Astrocyte (in vitro differentiated cells and primary cell): ENCODE results near the gene CLK2. TPM values are rescaled to one million over a fixed set of nuclear protein-coding genes. Genes with fewer than 3 reads are reported as not detected.

Experiments used
- DNase-seq: peaks from one replicate; pipeline ENCODE4 v3.0.0-alpha.2; 2010; ENCODE audit warnings: low read depth
- FAIRE-seq: peaks from 2 replicates; lab custom pipeline; 2011; peaks lifted over from hg19 to GRCh38; lab: Jason Lieb, UNC
- H2AFZ ChIP-seq: 2 replicates; pipeline ENCODE4 v1.6.0; 2012; ENCODE audit warnings: low read depth, low read length, inconsistent platforms
- H3K27ac ChIP-seq: 2 replicates; pipeline ENCODE4 v1.5.1; 2011; ENCODE audit warnings: low read depth, low read length, inconsistent platforms
- H3K27me3 ChIP-seq: 2 replicates; pipeline ENCODE4 v1.6.0; 2011; ENCODE audit warnings: low read length, inconsistent platforms; ENCODE audit not compliant: insufficient read depth
- H3K36me3 ChIP-seq: 2 replicates; pipeline ENCODE4 v1.5.1; 2011; ENCODE audit warnings: low read length, inconsistent platforms; ENCODE audit not compliant: insufficient read depth
- H3K4me1 ChIP-seq: 2 replicates; pipeline ENCODE4 v1.5.1; 2011; ENCODE audit warnings: low read length, inconsistent platforms; ENCODE audit not compliant: insufficient read depth
- H3K4me2 ChIP-seq: 2 replicates; pipeline ENCODE4 v1.6.0; 2012; ENCODE audit warnings: low read length, inconsistent platforms
- H3K4me3 ChIP-seq: 2 replicates; pipeline ENCODE4 v1.5.1; 2011; ENCODE audit warnings: low read depth, mild to moderate bottlenecking, low read length, inconsistent platforms; ENCODE audit not compliant: insufficient read depth
- H3K79me2 ChIP-seq: 2 replicates; pipeline ENCODE4 v1.6.0; 2012; ENCODE audit warnings: mild to moderate bottlenecking, low read length, inconsistent platforms; ENCODE audit not compliant: insufficient read depth
- H3K9ac ChIP-seq: 2 replicates; pipeline ENCODE4 v1.6.0; 2012; ENCODE audit warnings: mild to moderate bottlenecking, low read length, inconsistent platforms
- H3K9me3 ChIP-seq: 2 replicates; pipeline ENCODE4 v1.5.1; 2012; ENCODE audit warnings: low read depth, mild to moderate bottlenecking, low read length, inconsistent platforms; ENCODE audit not compliant: insufficient read depth
- H4K20me1 ChIP-seq: 2 replicates; pipeline ENCODE4 v1.6.0; 2012; ENCODE audit warnings: low read length, inconsistent platforms; ENCODE audit not compliant: insufficient read depth
- H3K27ac Mint-ChIP-seq: one replicate; pipeline ENCODE4 v1.8.0; 2021; ENCODE audit warnings: mild to moderate bottlenecking, mixed read lengths; ENCODE audit not compliant: unreplicated experiment
- H3K27me3 Mint-ChIP-seq: one replicate; pipeline ENCODE4 v1.8.0; 2021; ENCODE audit warnings: low read depth, mixed read lengths; ENCODE audit not compliant: unreplicated experiment
- H3K36me3 Mint-ChIP-seq: one replicate; pipeline ENCODE4 v1.8.0; 2021; ENCODE audit warnings: low read depth, mixed read lengths; ENCODE audit not compliant: unreplicated experiment
- H3K4me1 Mint-ChIP-seq: one replicate; pipeline ENCODE4 v1.8.0; 2021; ENCODE audit warnings: low read depth, mixed read lengths; ENCODE audit not compliant: unreplicated experiment
- H3K4me3 Mint-ChIP-seq: one replicate; pipeline ENCODE4 v1.8.0; 2021; ENCODE audit warnings: mild to moderate bottlenecking, moderate library complexity, mixed read lengths; ENCODE audit not compliant: unreplicated experiment
- H3K9me3 Mint-ChIP-seq: one replicate; pipeline ENCODE4 v1.8.0; 2021; ENCODE audit warnings: mild to moderate bottlenecking, mixed read lengths; ENCODE audit not compliant: unreplicated experiment
- CTCF ChIP-seq: IDR thresholded peaks from 2 replicates; pipeline ENCODE4 v1.5.1; 2011; ENCODE audit warnings: low read depth, mild to moderate bottlenecking, inconsistent platforms, low read length, moderate library complexity; ENCODE audit not compliant: insufficient read depth
- EZH2 ChIP-seq: IDR thresholded peaks from 2 replicates; pipeline ENCODE4 v1.6.1; 2012; ENCODE audit warnings: mild to moderate bottlenecking, low read length, inconsistent platforms; ENCODE audit not compliant: insufficient read depth
- total RNA-seq: library from RNA; stranded (reverse); gene quantifications from 2 replicates; pipeline ENCODE4 v1.2.1, GENCODE V29; 2021

The CLK2 gene
- total RNA-seq, 1 donor from 2014 or later = 31.7 TPM

- Mint-ChIP-seq H3K36me3 (peaks cover 10% of the 10 kb centered on the region), H3K4me1 (peaks cover 23% of the 10 kb centered on the region), H3K27ac (peak within 1 kb of the TSS; percentile 77), H3K4me3 (peak within 1 kb of the TSS; percentile 82), H3K27me3 (no peaks in the 10 kb centered on the region), H3K9me3 (no peaks in the 10 kb centered on the region)
- Histone ChIP-seq H3K79me2 (peaks cover 21% of the 10 kb centered on the region), H3K4me2 (peak within 1 kb of the TSS; percentile 97), H3K9ac (peak within 1 kb of the TSS; percentile 82), H2AFZ (peak within 1 kb of the TSS; percentile 98), H3K27ac (peak within 1 kb of the TSS; percentile 83), H3K27me3 (no peaks in the 10 kb centered on the region), H4K20me1 (no peaks in the 10 kb centered on the region), H3K36me3 (peaks cover 7% of the 10 kb centered on the region), H3K9me3 (no peaks in the 10 kb centered on the region), H3K4me1 (peaks cover 27% of the 10 kb centered on the region), H3K4me3 (peak within 1 kb of the TSS; percentile 79)
- DNase-seq (peak; percentile 66), FAIRE-seq (no peak)
- no peak for TF ChIP-seq CTCF
Observed at GRCh38 chr1:155255243-155256007, 17.9 kb downstream of the CLK2 start, which contains the start of gene ENTREP3. TSS of gene ENTREP3 (minus strand) at chr1:155255483. CDS start at chr1:155254877, 606 bp downstream.

GRCh38 chr1:155254714-155255242 lies 18.5 kb downstream of the CLK2 start:
- H3K9me3 Mint-ChIP-seq = no peaks in the 10 kb centered on the region

More at GRCh38 chr1:155254714-155255242, 18.5 kb downstream of the CLK2 start:
- Mint-ChIP-seq H3K4me3 (peak overlapping the region; percentile 82), H3K27me3 (no peaks in the 10 kb centered on the region), H3K27ac (no peak overlapping the region), H3K36me3 (peaks cover 10% of the 10 kb centered on the region), H3K4me1 (peaks cover 21% of the 10 kb centered on the region)
- Histone ChIP-seq H2AFZ (peak overlapping the region; percentile 54), H3K79me2 (peaks cover 17% of the 10 kb centered on the region), H4K20me1 (no peaks in the 10 kb centered on the region), H3K27me3 (no peaks in the 10 kb centered on the region), H3K4me2 (peak overlapping the region; percentile 97), H3K9ac (peak overlapping the region; percentile 82), H3K4me3 (peak overlapping the region; percentile 79), H3K4me1 (peaks cover 28% of the 10 kb centered on the region), H3K27ac (peak overlapping the region; percentile 83), H3K36me3 (peaks cover 7% of the 10 kb centered on the region), H3K9me3 (no peaks in the 10 kb centered on the region)
- TF ChIP-seq CTCF = no peak
- TF ChIP-seq EZH2 = no peak
- FAIRE-seq = no peak
- no peak for DNase-seq
